ENCODE results near the gene GFPT1. TPM values are rescaled to one million over a fixed set of nuclear protein-coding genes. Genes with fewer than 3 reads are reported as not detected.

GFPT1 gene
- total RNA-seq, 1 donor from 2014 or later: 79.4 TPM

- no peak for DNase-seq
These were observed 95.9 kb downstream of the GFPT1 start for GRCh38 chr2:69291004-69291650.

- no peak for DNase-seq
These were observed 98.6 kb downstream of the GFPT1 start for GRCh38 chr2:69288429-69288828.

- DNase-seq: no peak
These were observed 99.5 kb downstream of the GFPT1 start for GRCh38 chr2:69287544-69287943.

DNA sequence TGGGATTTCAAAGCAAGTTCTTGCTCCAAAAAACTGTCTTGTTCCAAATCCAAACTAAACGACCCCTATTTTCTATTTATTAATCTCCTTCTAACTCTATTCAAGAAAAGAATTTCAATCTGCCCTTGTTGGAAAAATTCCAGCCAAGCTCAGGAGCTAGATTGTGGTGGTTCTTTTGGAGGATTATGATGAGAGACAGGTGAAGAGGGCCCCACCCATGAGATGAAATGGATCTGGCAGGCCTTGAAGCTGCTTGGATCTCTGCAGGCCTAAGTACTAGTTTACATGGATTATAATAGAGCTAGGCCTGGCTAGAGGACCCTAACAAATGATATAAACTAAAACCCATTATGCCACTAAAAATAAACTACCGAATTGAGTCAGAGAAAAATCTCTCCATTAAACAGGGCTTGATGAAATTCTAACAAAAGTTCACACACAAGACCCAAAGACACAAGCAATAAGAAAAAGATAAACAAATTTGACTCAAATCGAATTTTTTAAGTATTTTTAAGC is 101.6 kb downstream of the GFPT1 start:
- no peak for DNase-seq

DNA sequence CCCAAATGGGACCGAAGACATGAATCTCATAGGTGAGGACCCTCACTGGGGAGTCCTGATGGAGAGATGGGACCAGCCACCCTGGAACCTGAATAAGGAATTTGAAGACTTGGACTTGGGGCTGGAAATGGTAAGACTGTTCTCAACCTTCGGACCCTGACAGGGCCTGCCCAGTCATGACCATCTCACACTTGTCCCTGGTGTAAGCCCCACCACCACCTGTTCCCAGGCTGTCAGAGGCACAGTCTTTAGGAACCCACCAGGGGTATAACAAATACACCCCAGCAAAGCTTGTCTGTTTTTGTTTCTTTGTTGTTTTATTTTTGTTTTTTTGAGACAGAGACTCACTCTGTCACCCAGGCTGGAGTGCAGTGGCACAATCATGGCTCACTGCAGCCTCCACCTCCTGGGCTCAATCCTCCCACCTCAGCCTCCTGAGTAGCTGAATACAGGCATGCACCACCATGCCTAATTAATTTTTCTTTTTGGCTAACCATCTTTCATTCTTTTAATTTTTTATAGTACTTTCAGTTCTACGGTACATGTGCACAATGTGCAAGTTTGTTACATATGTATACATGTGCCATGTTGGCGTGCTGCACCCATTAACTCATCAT is 106.1 kb downstream of the GFPT1 start:
- no peak for DNase-seq

DNA sequence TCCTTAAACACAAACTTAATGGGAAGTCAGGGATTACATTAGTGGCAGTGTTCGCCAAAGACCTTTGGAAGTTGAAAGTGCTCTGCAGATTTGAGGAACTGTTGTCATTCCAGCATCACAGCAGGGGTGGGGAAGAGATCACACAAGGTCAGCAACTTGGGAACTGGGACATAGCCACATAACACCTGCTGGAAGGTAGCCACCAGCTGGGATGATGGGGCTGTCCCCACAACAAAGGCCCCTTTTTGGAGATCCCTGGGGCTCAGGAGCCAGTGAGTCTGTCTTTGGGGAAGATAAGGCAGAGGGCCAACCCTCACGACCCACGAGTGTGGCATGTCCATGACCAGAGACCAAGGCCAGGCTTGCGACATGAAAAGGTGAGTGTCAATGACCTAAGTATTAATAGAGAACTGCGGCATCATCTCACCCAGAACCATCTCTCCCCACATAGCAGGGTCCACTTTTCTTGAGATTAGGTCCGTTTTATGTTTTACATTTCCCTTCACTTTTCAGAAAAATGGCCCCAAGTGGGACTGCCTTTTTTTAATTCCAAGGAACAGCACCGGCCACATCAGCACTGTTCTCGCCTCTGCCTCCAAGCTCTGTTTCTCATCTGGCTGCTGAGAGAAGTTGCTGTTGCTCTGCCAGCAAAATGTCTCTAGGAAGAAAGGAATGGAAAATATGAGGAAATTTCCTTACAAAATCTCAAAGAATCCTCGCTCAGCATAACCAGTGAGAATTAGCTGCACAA is 106.9 kb downstream of the GFPT1 start:
- DNase-seq: no peak

- no peak for DNase-seq
These were observed 107.8 kb downstream of the GFPT1 start for GRCh38 chr2:69279211-69279610.

DNA sequence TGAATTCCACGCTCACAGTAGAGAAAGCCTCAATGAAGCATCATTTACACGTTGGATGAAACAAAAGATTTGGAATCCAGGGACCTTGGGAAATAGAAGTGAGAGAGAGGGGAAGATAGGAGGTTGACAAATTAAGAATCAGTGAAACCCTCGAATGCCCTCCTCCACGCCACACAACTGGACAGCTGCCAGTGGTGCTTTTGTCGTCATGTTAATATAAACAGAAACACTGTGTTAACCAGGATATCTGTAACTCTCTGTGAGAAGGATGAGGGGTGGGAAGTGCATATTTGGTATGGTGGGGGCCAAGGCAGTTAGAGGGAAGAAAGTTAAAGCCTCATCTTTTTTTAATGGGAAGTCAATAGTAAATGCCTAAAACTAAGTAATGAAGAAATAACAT is 108.7 kb downstream of the GFPT1 start:
- DNase-seq: no peak

DNA sequence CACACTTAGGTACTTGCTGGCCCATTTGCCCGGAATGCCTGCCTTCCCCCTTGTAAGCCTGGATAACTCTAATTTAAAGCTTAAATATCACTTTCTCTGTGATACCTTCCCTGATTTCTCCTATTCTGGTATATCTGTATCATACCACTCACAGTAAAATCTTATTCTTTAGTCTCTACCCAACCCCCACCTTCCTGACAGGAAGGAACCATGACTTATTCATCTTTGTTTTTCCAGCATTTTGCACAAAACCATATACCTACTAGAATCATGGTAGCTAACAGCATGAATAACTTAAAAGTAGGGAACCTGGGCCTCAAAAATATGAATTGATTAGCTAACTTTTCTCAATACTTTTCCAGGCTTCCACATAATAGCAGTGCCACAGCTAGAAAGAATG is 111.5 kb downstream of the GFPT1 start:
- DNase-seq: no peak

- no peak for DNase-seq
These were observed 114.1 kb downstream of the GFPT1 start for GRCh38 chr2:69272803-69273471.

GRCh38 chr2:69271831-69272257 is 115.2 kb downstream of the GFPT1 start:
- DNase-seq: no peak

Small RNA genes lying within 50 kb of the gene (small RNA-seq; reads per million reads assigned to genes)
- not detected for gene RF00019

Other genes starting within 250 kb of the GFPT1 start
- 51.5 TPM for gene NFU1, start 50.2 kb upstream of the GFPT1 start, total RNA-seq